Suprapubic skin (tissue), 4 donors: ENCODE results near the gene CHTF18. TPM values are rescaled to one million over a fixed set of nuclear protein-coding genes. Genes with fewer than 3 reads are reported as not detected.

Experiments
- DNase-seq, 2 donors: peaks; one replicate each; pipeline ENCODE4 v3.0.0-alpha.2; 2019; ENCODE audit warnings: low spot score in 2 of 2
- H3K27ac ChIP-seq: fragments of 200-600 bp; sonication (generic); one replicate; pipeline ENCODE4 v1.5.1; 2019
- H3K27me3 ChIP-seq: fragments of 200-600 bp; sonication (generic); one replicate; pipeline ENCODE4 v1.5.1; 2019
- H3K36me3 ChIP-seq: fragments of 200-600 bp; sonication (generic); one replicate; pipeline ENCODE4 v1.5.1; 2019
- H3K4me1 ChIP-seq: fragments of 200-600 bp; sonication (generic); one replicate; pipeline ENCODE4 v1.5.1; 2019
- H3K4me3 ChIP-seq: fragments of 200-600 bp; sonication (generic); one replicate; pipeline ENCODE4 v1.5.1; 2019; ENCODE audit warnings: mild to moderate bottlenecking
- H3K9me3 ChIP-seq: fragments of 200-600 bp; sonication (generic); one replicate; pipeline ENCODE4 v1.5.1; 2019
- EP300 ChIP-seq: sonication (generic); formaldehyde crosslinking; IDR thresholded peaks from one replicate; pipeline ENCODE4 v1.6.1; 2017; ENCODE audit warnings: antibody characterized with exemption
- POLR2A ChIP-seq, 2 donors: fragments of 450-650 bp; IDR thresholded peaks; one replicate each; pipeline ENCODE4 v1.6.1; 2017; ENCODE audit warnings: antibody characterized with exemption in 2 of 2, mild to moderate bottlenecking in 2 of 2, moderate library complexity in 2 of 2
- POLR2AphosphoS5 ChIP-seq, 3 donors: sonication (generic); formaldehyde crosslinking; IDR thresholded peaks; one replicate each; pipeline ENCODE4 v1.6.1; 2017; ENCODE audit warnings: antibody characterized with exemption in 3 of 3
- WGBS: methylation state at CpG from one replicate; pipeline ENCODE4 v1.1.5; 2018; 5-methylcytosine and 5-hydroxymethylcytosine counted together
- total RNA-seq, 4 donors: library from RNA; depleted of rRNA; stranded (reverse); fragments of >200 nt; gene quantifications; one replicate each; pipeline ENCODE4 v1.1.0, GENCODE V29; 2016
- TF ChIP-seq, protein P1 (sequence below), 2 donors: fragments of 200-600 bp in 1 of 2; fragments of 450-650 bp in 1 of 2; sonication (generic) in 1 of 2; IDR thresholded peaks; one replicate each; pipeline ENCODE4 v1.5.1; 2016 to 2019; ENCODE audit warnings: antibody characterized with exemption in 2 of 2, mild to moderate bottlenecking in 1 of 2, moderate library complexity in 1 of 2

The CHTF18 gene
- 10 to 100 TPM; 12.6 to 22.3 (median 17.3) TPM for total RNA-seq

DNA sequence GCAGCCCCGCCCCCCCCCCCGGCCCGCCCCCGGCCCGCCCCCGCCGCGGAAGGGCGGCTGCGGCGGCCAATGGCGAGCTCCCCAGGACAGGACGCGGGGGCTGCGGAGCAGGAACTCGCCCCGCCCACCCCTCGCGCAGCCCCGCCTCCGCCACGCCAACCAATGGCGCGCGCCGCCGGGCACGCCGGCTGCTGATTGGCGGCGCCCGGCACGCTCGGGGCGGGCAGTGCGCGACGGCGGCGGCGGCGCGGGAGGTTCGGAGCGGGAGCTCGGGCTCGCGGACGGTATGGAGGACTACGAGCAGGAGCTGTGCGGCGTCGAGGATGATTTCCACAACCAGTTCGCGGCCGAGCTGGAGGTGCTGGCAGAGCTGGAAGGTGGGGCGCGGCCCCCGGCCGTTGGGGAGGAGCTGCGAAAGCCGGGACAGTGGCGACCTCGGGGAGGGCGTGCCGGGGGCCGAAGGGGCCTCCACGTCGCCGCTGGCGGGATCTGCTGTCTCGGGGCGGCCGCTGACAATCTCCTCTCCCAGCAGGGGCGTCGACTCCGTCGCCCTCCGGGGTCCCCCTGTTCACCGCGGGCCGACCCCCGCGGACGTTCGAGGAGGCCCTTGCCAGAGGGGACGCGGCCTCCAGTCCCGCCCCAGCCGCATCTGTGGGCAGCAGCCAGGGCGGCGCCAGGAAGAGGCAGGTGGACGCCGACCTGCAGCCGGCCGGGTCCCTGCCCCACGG is at the start of gene CHTF18:
Gene CHTF18 (plus strand): TSS at position 222 of the 728 bp plus-strand sequence. CDS start 65 bp downstream, at position 287.
- WGBS, result under 1% methylated on average over 31 of the region's 97 CpGs
- peak within 1 kb of the TSS; percentile 72 for H3K4me3 ChIP-seq
- TF ChIP-seq POLR2AphosphoS5 (IDR thresholded peaks at IDR 0.05), result no peak
- TF ChIP-seq, protein P1, sequence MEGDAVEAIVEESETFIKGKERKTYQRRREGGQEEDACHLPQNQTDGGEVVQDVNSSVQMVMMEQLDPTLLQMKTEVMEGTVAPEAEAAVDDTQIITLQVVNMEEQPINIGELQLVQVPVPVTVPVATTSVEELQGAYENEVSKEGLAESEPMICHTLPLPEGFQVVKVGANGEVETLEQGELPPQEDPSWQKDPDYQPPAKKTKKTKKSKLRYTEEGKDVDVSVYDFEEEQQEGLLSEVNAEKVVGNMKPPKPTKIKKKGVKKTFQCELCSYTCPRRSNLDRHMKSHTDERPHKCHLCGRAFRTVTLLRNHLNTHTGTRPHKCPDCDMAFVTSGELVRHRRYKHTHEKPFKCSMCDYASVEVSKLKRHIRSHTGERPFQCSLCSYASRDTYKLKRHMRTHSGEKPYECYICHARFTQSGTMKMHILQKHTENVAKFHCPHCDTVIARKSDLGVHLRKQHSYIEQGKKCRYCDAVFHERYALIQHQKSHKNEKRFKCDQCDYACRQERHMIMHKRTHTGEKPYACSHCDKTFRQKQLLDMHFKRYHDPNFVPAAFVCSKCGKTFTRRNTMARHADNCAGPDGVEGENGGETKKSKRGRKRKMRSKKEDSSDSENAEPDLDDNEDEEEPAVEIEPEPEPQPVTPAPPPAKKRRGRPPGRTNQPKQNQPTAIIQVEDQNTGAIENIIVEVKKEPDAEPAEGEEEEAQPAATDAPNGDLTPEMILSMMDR (IDR thresholded peaks at IDR 0.05), result no peak
- no peak for TF ChIP-seq EP300
- TF ChIP-seq POLR2A (IDR thresholded peaks at IDR 0.05), result no peak
- DNase-seq, result peak; percentile 90 to 93
- peak within 1 kb of the TSS; percentile 50 for H3K27ac ChIP-seq
- no peaks in the 10 kb centered on the region for H3K27me3 ChIP-seq
- peaks cover 38% of the 10 kb centered on the region for H3K36me3 ChIP-seq
- no peaks in the 10 kb centered on the region for H3K9me3 ChIP-seq
- peaks cover 31% of the 10 kb centered on the region for H3K4me1 ChIP-seq

DNA sequence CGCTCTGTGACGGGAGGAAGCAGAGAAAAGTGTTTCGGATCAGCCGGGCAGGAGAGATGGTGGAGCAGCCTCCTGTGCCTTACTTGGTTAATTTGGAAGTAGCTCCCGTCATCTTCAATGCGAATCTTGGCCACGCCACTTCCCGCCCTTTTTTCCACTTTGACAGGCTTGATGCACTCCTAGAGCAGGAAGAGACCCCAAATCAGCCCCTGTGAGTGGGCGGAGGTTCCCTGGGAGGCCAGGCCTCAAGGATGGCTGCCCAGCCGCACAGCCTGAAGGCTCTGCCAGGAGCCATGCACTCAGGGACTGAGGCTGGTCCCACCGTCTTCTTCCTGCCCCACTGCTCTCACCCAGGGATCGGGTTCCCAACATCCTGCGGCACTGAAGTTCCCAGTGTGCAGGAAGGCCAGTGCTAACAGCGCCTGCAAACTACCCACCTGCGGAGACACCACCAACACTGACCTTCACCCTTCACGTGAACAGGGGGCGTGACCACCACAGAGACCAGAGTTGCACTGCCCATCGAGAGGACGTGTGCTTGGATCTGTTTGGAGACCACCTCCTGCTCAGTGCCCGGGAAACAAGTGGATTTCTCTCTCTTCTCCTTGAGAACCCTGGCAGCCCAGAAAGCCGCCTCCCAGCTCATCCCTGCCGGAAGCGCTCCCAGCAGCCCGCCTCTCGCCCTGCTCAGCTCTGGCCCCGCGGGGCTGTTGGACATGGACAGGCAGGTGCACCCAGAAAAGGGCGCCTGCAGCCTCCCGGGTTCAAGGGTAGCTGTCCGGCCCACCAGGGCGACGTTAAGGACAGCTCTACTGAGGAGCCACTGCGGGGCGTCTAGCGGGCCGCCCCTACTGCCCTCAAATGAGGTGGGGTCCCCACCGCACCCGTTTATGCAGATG is 48.6 kb upstream of the CHTF18 start:
- DNase-seq, result no peak
- peak overlapping the region; percentile 93 for H3K4me3 ChIP-seq
- no peak overlapping the region for H3K27ac ChIP-seq
- no peaks in the 10 kb centered on the region for H3K9me3 ChIP-seq
- H3K4me1 ChIP-seq, result peaks cover 23% of the 10 kb centered on the region
- 80% methylated on average over 18 of the region's 38 CpGs for WGBS
- H3K27me3 ChIP-seq, result peaks cover 3% of the 10 kb centered on the region
- TF ChIP-seq, protein P1 (IDR thresholded peaks at IDR 0.05), result no peak
- TF ChIP-seq EP300 (no peak), POLR2AphosphoS5 (IDR thresholded peaks at IDR 0.05) (no peak), POLR2A (IDR thresholded peaks at IDR 0.05) (no peak)
- H3K36me3 ChIP-seq, result peaks cover 34% of the 10 kb centered on the region

DNA sequence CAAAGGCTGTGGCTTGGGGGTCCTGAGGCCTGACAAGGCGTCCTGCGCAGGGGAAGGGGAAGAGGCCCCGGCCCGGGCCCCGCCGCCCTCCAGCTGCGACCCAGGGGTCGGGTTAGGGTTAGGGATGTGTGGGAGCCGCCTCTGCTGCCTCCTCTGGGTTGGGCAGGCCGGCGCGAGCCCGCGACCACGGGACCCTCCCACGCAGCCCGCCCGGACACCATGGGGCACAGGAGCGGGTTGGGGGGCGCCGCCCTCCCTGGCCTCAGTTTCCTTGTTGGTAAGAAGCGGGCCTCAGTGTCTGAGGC is 48.0 kb upstream of the CHTF18 start:
- no CpG with 5 or more reads among the region's 22 CpGs for WGBS
- H3K4me3 ChIP-seq, result peak overlapping the region; percentile 93
- H3K9me3 ChIP-seq, result no peaks in the 10 kb centered on the region
- H3K4me1 ChIP-seq, result peaks cover 23% of the 10 kb centered on the region
- H3K36me3 ChIP-seq, result peaks cover 28% of the 10 kb centered on the region
- peaks cover 3% of the 10 kb centered on the region for H3K27me3 ChIP-seq
- TF ChIP-seq POLR2A (IDR thresholded peaks at IDR 0.05) (no peak), POLR2AphosphoS5 (IDR thresholded peaks at IDR 0.05) (no peak), EP300 (no peak)
- TF ChIP-seq, protein P1 (IDR thresholded peaks at IDR 0.05), result no peak
- peak overlapping the region; percentile 16 for H3K27ac ChIP-seq
- DNase-seq, result no peak

DNA sequence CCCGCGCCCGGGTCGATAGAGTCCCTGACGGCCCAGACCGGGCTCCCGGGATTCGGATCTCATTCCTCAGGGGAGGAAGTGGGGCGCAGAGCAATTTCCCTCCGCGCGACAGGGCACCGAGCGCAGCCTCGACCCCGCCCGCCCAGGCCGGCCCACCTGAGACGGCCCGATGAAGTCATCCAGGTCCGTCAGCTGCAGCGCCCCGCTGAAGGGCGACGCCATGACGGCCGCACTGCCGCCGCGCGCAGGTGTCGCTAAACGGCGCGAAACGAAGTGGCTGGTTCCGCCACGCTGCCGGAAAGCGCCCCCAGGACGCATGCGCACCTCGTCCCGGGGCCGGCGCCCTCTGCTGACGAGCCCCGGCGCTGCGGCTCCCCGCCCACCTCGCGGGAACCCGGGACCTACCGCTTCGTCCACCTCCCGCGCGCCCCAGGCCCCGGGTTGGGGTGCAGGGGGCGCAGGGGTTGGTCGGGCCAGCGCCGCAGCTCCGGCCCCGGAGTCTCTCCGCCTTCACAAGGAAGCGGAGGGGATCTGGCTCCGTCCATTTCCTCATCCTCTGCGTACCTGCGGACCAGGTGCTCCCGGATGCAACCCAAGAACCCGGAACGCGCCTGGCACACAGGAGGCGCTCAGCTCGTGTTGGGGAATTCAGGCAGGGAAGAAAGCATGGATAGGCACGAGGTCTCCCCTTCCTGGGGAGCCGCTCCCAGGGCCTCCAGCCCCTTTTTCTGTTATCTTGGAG is 47.5 kb upstream of the CHTF18 start, which contains the start of gene CIAO3:
Gene CIAO3 (minus strand): TSS at position 234 of the 742 bp plus-strand sequence. CDS start 12 bp downstream, at position 222.
- DNase-seq, result peak; percentile 92 to 95
- TF ChIP-seq POLR2A (IDR thresholded peaks at IDR 0.05), result no peak
- TF ChIP-seq, protein P1 (IDR thresholded peaks at IDR 0.05), result peak; percentile 90 to 98
- no peak for TF ChIP-seq EP300
- peak; percentile 55 to 100 (median 83) for TF ChIP-seq POLR2AphosphoS5 (IDR thresholded peaks at IDR 0.05)
- peaks cover 23% of the 10 kb centered on the region for H3K4me1 ChIP-seq
- peaks cover 22% of the 10 kb centered on the region for H3K36me3 ChIP-seq
- WGBS, result under 1% methylated on average over 44 of the region's 79 CpGs
- H3K4me3 ChIP-seq, result peak within 1 kb of the TSS; percentile 93
- H3K9me3 ChIP-seq, result no peaks in the 10 kb centered on the region
- peak within 1 kb of the TSS; percentile 16 for H3K27ac ChIP-seq
- peaks cover 3% of the 10 kb centered on the region for H3K27me3 ChIP-seq
